Left colon (tissue), 2 donors: ENCODE measurements around the gene MAS1. TPM values are rescaled to one million over a fixed set of nuclear protein-coding genes. Genes with fewer than 3 reads are reported as not detected.
A peak's percentile ranks its signal among the peaks of the same experiment; 100 is the strongest.
"Not testable (repeated sequence)": the region's sequence is repeated elsewhere in the genome, so short reads cannot be mapped to it uniquely, and the experiment has no call there.

Experiments
- ATAC-seq: fragments of 200-7000 bp; cut with Tn5 transposase; one replicate; pipeline ENCODE4 v1.9.1; 2020; ENCODE audit warnings: mild to moderate bottlenecking, moderate library complexity
- DNase-seq, 2 donors: peaks; one replicate each; pipeline ENCODE4 v3.0.0-alpha.2; 2020
- intact Hi-C, 2 donors: fragments of 100-400 bp; cut with DNase I in 1 of 2; cut with micrococcal nuclease in 1 of 2; formaldehyde crosslinking; loops; one replicate each; pipeline versions ENCODE4 v1.11.2 to v1.14.0; 2022; cut with DNase I, micrococcal nuclease
- total RNA-seq, 2 donors: library from RNA; stranded (reverse); fragmentation: NEBNext Ultra II Directional; extraction: Animal tissue kit (Norgen Biotek cat#: 25700); gene quantifications; one replicate each; pipeline ENCODE4 v1.2.1, GENCODE V29; 2021
- donor health status: DM: no; HTN: no; CAD: no.
- donor health status: DM: yes; HTN: yes; CAD: no.

MAS1 gene
- total RNA-seq, 2 donors from 2014 or later: not detected

DNA sequence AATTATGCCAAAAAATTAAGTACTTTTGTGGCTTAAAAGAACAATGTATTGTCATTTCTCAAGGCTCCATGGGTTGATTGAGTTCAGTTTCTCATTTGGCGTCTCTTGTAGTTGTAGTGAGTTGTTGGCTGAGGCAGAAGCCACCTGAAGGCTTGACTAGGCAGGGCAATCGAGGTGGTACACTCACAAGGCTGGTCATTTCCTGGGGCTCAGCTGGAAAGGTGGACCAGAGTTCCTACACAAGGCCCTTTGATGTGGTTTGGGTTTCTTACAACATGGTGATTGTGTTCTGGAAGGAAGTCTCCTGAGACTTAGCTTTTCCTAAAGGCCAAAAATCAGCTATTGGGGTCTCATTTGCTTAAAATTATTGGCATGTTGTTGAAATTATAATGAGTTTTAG lies 22.6 kb downstream of the MAS1 start:
- intact Hi-C loops: no loop called here
- DNase-seq (no peak), ATAC-seq (no peak)

DNA sequence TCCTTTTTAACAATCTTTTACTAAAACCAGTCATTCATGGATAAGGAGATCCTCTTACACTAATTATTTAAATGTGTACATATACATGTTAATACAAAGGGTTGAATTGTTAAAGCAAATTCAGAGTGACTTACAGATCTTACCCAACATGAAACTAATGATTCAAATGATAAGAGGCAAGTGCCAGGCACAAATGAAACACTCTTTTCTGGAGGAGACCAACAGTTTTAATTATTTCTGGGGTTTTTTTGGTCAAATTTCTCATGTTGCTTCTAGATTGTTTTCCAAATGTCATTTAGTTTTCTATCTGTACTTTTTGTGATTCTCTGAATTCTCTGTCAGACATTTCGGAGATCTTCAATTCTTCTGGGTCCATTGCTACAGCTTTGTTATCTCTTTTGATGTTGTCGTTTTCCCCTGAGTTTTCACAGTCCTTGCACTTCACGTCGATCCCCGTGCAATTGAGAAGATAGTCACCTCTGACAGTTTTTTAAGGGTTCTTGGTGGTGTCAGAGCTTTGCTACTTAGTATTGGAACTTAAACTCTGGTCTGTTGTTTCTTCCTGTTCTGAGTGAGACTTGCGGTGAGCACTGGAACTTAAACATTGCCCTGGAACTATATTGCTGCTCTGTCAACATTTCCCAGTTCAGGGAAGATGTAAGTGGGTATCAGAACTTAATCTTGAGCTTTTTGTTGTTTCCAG lies 23.2 kb downstream of the MAS1 start:
- intact Hi-C loops: no loop called here
- ATAC-seq (no peak), DNase-seq (no peak)

DNA sequence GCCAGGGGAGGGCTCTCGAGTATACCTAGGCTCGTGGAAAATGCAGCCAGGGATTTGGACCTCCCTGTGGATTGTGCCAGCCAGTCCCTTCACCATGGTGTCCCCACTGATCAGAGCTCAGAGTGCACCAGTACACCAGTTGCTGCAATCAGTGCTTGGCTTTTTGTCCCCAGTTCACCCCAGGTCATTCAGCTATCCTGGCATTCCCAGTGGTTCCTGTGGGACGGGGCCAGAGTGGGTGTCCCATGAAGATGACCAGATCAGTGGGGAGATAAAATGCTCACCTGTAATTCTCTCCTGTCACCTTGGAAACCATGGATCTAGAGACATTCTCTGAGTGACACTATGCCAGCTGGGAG lies 23.8 kb downstream of the MAS1 start:
- ATAC-seq (no peak), DNase-seq (no peak)
- intact Hi-C loops: no loop called here

DNA sequence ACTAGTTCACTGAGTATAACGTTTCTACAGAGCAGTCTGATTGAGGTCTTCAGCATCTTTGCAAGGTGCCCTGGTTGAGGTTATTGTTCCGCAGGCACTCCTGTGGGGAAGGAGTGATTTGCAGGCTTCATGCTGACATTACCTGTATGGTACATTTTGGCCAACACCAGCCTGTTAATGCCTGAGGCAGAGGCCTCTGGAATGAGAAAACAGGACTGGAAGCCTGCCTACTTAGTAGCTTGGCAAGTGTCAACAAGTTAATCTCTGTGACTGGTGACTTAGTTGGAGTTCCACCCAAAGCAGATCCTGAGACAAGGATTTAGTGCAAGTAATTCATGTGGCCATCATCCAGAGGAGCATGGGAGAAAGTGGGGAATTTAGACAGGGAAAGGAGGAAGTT lies 24.6 kb downstream of the MAS1 start:
- intact Hi-C loops: no loop called here
- no peak for ATAC-seq
- DNase-seq: no peak

DNA sequence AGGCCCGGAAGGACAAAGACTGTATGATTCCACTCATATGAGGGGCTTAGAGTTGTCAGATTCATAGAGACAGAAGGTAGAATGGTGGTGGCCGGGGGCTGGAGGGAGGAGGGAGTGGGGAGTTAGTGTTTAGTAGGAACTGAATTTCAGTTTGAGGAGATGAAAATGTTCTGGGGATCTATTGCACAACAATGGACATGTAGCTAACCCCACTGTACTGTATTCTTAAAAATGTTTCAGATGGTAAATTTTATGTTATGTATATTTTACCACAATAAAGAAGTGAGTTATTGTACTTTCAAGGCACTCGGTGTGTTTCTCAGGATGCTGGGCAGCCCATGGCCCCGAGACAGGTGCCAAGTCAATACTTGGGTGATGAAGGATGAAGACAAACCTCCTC lies 25.4 kb downstream of the MAS1 start:
- intact Hi-C loops: no loop called here
- no peak for DNase-seq
- ATAC-seq: no peak

DNA sequence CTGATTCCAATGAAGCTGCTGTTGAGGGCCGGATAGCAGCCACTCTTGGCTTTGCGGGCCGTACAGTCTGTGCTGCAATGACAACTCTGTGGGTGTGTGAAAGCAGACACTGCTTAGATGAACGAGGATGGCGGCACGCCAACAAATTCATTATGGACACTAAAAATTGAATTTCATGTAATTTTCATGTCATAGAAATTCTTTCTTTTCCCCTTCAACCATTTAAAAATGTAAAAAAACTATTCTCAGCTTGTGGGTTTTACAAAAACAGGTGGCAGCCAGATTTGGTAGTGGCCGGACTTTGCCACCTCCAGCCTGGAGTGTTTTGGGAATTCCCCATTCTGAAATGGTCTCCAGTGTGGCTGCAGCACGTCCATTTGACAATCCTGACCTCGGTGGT lies 26.0 kb downstream of the MAS1 start:
- DNase-seq: no peak
- no peak for ATAC-seq
- intact Hi-C loops: no loop called here

DNA sequence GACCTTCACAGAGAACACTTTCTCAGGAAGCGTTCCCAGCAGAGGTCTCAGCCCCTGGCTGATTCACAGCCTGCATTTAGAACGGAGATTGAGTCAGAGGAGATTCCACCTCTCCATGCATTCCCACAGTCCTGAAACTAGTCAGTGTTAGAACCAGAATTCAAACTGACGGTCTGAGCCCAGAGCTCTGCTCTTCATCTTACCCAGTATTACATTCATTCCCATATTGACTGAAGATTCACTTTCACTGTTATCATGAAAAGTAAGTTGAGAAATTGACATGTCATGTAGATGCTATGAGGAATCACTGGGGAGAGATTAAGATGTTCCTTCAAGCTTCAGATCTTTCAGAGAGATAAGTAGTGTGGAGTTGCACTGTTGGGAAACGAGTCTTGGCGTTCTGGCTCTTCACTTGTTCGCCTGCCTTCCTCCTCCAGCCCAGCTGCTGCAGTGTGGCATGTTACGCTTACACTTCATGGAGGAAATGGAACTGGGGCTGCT lies 28.3 kb downstream of the MAS1 start:
- no peak for DNase-seq
- ATAC-seq: no peak
- intact Hi-C loops: no loop called here

DNA sequence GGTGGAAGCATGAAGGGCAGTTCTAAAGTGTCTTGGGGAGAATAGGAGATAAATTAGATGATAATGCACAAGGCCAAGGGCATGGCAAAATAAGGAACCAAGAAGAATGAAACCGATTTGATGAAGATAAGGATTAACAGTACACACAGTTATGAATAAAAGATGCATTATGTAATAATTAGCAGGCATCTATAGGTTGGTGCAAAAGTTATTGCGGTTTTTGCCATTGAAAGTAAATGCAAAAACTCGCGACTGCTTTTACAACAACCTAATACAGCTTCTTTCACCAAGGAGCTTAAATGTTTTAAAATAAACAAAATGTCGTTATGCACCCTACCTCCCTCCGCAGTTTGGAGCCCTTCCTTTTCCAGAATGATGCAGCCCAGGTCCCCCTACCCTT lies 29.0 kb downstream of the MAS1 start:
- ATAC-seq: no peak
- intact Hi-C loops: no loop called here
- DNase-seq: no peak

DNA sequence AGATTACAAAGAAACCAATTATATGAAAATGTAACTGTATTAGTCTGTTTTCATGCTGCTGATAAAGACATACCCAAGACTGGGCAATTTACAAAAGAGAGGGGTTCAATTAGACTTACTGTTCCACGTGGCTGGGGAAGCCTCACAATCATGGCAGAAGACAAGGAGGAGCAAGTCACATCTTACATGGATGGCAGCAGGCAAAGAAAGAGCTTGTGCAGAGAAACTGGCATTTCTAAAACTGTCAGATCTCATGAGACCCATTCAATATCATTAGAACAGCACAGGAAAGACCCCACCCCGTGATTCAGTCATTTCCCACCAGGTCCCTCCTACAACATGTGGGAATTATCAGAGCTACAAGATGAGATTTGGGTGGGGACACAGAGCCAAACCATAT lies 33.4 kb downstream of the MAS1 start:
- DNase-seq, ATAC-seq, intact Hi-C loops: not testable (repeated sequence)

DNA sequence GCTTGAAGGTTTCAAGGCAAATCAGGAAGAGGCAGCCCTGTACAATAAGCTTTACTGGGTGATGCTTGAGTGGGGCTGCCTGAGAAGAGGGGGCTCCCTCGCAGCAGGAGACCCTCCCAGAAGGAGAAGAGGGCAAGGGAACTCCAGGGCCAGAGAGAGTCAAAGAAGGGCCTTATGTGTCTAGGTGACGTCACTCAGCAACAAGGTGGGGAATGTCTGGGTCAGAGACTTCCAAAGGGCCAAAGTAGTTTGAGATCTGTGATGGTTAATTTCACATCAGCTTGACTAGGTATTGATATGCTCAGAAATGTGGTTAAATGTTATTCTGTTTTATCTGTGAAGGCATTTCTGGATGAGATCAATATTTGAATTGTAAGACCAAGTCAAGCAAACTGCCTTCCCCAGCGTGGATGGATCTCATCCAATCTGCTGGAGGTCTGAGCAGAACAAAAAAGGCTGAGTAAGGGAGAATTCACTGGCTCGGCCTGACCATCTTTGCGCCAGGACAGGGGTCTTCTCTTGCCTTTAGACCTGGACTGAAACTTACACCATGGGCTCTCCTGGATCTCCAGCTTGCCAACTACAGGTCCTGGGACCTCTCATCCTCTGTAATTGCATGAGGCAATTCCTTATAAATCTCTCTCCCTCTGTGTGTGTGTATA lies 35.9 kb downstream of the MAS1 start:
- intact Hi-C loops: no loop called here
- ATAC-seq (no peak), DNase-seq (no peak)

DNA sequence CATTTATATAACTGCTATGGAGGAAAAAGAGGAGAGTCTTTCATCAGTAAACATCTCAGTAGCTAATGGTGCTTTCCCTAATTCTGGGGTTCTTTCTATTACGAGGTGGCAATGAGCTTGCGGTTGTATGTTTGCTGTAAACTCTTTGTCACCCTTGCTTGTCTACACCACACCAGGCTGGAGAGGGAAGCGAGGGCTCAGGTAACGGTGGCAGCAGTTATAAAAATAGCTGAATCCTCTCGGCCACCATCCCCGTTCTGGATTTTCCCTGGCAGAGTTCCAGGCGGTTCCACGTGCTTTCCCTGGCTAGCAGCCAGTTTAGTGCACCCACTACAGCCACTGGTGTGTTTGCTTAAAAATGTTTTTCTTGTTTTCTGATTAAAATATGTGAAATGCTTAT lies 39.0 kb downstream of the MAS1 start:
- intact Hi-C loops: no loop called here
- ATAC-seq: no peak

DNA sequence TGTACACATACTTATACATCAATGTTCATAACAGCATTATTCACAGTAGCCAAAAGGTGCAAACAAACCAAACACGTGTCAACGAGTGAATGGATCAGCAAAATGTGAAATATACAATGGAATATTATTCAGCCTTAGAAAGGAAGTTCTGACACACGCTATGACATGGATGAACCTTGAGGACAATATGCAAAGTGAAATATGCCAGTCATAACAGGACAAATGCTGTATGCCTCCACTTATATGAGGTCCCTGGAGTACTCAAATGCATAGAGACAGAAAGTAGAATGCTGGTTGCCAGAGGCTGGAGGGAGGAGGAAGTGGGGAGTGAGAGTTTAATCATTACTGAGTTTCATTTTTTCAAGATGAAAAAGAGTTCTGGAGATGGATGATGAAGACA lies 40.3 kb downstream of the MAS1 start:
- intact Hi-C loops: no loop called here
- DNase-seq (no peak), ATAC-seq (no peak)

More for the DNA sequence above, 39.0 kb downstream of the MAS1 start:
- peak in 1 of 2 donors; percentile 18 for DNase-seq

DNA sequence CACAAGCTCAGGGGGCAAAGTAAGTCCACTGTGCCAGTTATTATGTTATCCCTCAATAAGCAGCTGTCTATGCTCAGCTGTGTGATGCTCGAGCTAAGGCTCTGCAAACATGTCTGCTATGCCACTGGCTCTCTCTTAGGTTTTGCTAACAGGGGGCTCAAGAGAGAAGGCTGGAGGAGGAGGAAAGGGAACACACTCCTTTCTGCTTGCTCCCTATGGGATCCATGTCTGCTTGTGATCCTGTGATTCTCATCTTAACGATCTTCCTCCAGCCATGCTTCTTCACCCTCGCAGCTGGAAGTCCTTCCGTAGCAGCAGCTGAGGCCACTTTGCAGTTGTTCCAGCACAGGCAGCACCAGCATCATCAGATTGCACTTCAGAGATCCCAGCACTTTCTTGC lies 41.1 kb downstream of the MAS1 start:
- no peak for DNase-seq
- no peak for ATAC-seq
- intact Hi-C loops: no loop called here

DNA sequence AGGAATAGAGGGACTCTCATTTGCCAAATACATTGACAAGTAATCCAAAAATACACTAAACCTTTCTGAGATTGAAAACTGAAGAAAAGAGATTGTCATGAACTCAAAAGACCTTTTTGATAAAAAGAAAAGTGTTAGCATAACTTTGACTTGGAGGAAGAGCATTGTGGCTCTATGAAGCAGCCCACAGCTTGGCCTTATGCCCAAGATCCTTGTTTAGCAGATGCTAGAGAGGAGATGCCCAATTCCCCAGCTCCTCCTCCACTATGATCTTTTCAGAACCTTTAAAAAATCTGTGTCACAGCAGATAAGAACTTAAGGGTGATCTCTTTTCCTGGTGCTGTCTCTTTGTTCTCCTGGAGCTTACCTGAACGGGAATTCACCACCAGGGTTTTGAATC lies 42.3 kb downstream of the MAS1 start:
- no peak for ATAC-seq
- intact Hi-C loops: no loop called here
- DNase-seq: no peak

DNA sequence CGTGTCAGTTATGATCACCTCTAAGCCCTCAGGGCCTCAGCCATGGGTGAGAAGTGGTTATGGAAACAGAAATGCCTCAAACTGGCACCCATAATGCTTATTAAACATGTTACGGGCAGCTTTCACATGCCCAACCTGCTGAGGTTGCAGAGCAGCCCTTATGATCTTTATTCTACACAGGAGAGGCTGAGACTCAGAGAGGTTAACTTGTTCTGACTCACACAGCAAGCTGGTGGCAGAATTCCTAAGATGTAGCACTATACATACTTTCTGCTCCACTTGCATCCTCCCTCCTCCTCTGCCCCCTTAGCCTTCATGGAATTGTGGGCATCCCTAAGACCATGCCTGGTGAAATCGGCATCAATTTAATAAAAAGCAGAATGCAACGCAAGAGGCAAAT lies 43.4 kb downstream of the MAS1 start:
- ATAC-seq (no peak), DNase-seq (no peak)
- intact Hi-C loops: no loop called here

DNA sequence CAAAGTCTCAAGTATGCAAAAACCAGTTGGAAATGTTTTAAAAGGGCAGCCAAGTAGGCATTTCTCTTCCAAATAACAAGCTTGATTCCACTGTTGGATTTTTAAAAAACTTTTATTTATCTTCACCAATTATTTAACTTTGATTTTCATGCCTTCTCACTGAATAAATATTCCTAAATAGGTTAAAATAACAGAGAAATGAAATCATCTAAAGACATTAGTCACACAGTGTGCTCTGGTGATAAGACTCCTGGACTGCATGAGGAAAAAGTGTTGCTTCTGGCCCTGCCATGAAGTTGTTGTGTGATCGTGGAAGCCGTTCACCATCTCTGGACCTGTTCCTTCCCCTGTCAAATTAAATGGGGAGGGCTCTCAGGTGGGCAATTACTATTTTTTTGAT lies 44.3 kb downstream of the MAS1 start:
- intact Hi-C loops: no loop called here
- ATAC-seq (no peak), DNase-seq (no peak)

DNA sequence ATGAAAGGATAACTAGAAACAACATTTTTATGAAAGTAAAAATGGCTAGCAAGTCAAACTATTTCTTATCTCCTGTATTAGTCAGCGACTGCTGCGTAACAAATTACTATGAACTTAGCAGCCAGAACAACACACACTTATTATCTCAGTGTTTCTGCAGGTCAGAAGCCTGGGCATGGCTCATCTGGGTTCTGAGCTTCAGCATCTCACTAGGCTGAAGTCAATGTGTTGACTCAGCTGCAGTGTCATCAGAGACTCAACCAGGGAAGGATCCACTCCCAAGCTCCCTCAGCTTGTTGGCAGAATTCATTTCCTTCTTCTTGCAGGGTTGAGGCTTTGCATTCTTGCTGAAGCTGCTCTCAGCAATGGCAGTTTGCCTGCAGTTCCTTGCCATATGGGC lies 44.8 kb downstream of the MAS1 start:
- ATAC-seq: no peak
- intact Hi-C loops: no loop called here
- no peak for DNase-seq

DNA sequence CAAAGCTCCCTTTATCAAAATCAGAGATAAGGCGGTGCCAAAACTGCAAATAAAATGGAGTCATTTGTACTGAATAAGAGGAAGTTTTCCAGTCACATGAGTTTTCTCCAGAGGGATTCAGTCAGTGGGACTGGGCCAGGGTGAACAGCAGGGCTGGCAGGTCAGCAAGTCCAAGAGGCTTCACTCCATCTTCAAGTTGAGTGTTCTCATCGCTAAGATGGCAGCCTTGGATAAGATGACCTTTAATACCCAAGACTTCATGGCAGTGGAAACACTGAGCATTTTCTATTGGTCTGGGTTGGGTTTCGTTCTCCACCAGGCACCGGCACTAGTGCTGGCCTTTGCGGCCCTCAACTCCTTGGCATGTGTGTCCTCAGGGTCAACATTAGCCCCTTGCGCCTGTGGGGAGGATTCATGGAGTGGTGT lies 48.8 kb downstream of the MAS1 start:
- intact Hi-C loops: loop anchor here in 1 of 2 donors (10.0 kb wide), 1 partner anchor 75 kb away; no protein-coding TSS in a partner anchor
- DNase-seq (no peak), ATAC-seq (no peak)
